ENCODE data around the gene VAV2. TPM values are rescaled to one million over a fixed set of nuclear protein-coding genes. Genes with fewer than 3 reads are reported as not detected.
"Not testable (repeated sequence)": the region's sequence is repeated elsewhere in the genome, so short reads cannot be mapped to it uniquely, and the experiment has no call there.

The VAV2 gene
- total RNA-seq, 1 donor from 2014 or later = 9.1 TPM

DNA sequence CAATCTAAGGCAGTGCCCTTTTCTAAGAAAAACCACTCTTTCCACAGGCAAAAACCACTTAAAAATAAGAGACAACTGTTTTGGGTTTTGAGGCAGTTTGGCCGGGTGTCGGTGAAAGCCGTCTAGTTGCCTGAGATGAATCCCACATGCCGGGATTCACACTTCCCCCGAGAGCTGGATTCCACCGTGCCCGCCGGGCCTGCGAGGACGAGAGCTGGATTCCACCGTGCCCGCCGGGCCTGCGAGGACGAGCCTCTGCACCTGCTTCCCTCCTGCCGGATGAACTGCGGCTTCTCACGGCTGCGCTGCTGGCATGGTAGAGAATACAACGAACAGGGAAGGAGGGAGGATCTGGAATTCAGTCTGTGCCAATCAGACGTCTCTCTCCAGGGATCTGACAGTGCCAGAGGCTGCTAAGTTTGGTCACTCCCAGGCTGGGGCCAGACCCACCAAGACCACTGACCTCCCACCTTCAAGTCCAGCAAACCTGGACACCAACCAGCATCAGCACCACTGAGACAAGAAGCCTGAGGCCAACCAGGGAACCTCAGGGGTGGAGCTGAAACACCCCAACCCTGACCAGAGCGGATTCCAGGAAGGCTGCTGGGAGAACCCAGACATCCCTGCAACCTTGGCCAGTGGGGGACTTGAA lies 23.0 kb downstream of the VAV2 start:
- ATAC-seq = no peak

DNA sequence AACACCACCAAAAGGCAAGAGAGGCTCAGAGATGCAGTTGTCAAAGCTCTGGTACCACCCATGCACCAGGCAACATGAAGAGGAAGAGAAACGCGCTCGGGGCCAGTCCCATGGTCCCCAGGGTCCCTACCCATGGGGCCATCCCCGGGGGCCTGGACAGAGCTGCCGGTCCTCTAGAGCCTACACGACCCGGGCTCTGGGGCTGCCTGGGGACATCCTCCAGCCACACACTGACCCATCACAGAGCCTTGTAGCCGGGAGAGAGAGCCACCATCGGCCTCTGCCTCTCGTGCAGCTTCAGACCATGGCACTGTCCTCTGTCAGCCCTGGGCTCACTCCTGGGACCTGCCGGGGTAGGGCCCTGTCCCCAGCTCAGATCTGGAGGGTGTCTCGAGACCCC lies 23.7 kb downstream of the VAV2 start:
- no peak for ATAC-seq

GRCh38 chr9:133967024-133967741 lies 24.9 kb downstream of the VAV2 start:
- ATAC-seq = no peak

GRCh38 chr9:133964463-133964862 lies 27.7 kb downstream of the VAV2 start:
- no peak for ATAC-seq

DNA sequence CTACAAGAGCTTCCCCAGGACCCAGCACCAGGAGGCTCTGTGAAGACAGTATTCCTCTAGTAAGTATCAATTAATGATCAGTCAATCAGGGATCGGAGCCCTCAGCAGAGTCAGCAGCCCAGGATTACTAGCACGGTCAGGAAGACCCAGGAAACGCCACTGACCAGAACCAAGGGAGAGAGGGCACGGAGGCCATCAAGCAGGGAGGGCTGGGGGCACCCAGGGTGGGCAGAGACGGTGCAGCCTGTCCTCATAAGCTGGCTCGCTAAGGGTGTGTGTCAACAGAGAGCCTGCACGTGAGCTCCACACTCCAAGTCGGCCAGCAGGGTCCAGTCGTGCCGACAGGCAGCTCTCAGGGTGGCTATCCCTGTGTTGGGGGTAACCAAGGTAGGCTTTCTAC lies 29.0 kb downstream of the VAV2 start:
- ATAC-seq = no peak

GRCh38 chr9:133962341-133962740 lies 29.8 kb downstream of the VAV2 start:
- no peak for ATAC-seq

GRCh38 chr9:133961226-133962165 lies 30.6 kb downstream of the VAV2 start:
- ATAC-seq = no peak

- ATAC-seq = peak; percentile 33
Measured at GRCh38 chr9:133960568-133961129, 31.5 kb downstream of the VAV2 start.

- no peak for ATAC-seq
Measured at GRCh38 chr9:133959966-133960567, 32.1 kb downstream of the VAV2 start.

DNA sequence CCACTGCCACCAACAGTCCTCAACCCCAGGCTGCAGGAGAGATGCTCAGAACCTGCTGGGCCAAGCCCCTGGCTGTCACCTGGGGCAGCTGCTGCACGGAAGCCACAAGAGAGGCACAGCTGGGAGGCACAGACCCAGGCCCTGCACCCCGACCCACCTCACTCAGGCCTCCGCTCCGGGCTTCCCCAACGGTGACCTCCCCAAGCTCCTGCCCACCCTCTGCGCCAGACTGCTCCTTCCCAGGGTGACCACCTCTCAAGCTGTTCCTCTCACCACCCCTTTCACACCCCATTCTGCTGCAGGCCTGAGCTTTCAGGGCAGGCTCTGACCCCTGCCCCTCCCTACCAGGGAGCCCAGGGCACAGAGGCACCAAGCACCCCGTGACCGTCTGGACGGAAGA lies 33.0 kb downstream of the VAV2 start:
- ATAC-seq = no peak

- ATAC-seq = peak; percentile 45
Measured at GRCh38 chr9:133958756-133959155, 33.4 kb downstream of the VAV2 start.

DNA sequence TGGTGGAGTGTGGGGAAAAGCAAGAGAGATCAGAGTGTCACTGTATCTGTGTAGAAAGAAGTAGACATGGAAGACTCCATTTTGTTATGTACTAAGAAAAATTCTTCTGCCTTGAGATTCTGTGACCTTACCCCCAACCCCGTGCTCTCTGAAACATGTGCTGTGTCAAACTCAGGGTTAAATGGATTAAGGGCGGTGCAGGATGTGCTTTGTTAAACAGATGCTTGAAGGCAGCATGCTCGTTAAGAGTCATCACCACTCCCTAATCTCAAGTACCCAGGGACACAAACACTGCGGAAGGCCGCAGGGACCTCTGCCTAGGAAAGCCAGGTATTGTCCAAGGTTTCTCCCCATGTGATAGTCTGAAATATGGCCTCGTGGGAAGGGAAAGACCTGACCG lies 34.4 kb downstream of the VAV2 start:
- ATAC-seq = not testable (repeated sequence)

DNA sequence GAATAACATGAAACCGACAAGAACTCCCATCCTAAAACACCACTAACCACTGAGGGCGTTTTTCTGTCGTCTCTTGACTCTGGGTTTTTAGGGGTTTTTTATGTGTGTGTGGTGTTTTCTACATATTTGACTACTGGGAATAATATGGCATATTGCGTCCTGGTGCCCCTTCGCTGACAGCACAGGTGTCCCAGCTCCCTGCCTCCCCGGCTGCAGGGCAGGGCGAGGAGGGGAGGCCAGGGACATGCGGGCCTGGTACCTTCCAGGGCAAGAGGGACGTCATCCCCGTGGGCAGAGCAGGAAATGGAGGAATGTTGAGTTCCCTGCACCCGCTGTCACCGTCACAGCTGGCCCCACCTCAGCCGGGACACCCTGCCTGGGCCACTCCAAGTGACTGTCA lies 34.8 kb downstream of the VAV2 start:
- no peak for ATAC-seq

- ATAC-seq = peak; percentile 17
Measured at GRCh38 chr9:133956520-133957076, 35.5 kb downstream of the VAV2 start.

GRCh38 chr9:133955821-133956411 lies 36.2 kb downstream of the VAV2 start:
- peak; percentile 10 for ATAC-seq

DNA sequence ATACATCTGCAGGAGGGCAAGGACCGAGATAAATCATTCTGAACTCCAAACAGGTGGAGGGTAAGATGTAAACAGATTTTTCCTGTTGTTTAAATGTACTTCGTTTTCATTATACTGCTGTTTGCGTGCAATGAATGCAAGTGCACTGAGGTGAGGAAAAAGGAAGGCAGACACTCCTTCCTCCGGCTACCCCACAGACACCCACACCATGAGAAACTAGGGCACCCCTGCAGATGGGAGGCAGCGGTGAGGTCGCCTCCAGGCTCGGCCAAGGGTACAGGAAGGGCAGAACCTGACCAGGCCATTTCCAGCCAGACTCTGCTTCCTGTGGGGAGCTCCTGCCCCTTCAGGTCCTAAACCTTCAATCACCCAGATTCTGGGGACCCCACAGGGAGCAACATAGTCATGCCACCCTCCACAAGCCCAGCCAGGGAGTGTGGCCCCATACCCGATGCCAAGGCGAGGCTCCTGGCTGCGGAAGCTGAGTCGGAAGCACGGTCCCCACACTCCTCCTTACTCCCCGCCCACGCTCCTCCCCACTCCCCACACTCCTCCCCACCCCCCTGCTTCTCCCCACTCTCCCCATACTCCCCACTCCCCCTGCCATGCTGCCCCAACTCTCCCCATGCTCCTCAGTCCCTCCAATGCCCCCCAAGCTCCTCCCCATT lies 37.1 kb downstream of the VAV2 start:
- no peak for ATAC-seq

- no peak for ATAC-seq
Measured at GRCh38 chr9:133953976-133954709, 38.0 kb downstream of the VAV2 start.

- no peak for ATAC-seq
Measured at GRCh38 chr9:133953621-133953975, 38.5 kb downstream of the VAV2 start.

DNA sequence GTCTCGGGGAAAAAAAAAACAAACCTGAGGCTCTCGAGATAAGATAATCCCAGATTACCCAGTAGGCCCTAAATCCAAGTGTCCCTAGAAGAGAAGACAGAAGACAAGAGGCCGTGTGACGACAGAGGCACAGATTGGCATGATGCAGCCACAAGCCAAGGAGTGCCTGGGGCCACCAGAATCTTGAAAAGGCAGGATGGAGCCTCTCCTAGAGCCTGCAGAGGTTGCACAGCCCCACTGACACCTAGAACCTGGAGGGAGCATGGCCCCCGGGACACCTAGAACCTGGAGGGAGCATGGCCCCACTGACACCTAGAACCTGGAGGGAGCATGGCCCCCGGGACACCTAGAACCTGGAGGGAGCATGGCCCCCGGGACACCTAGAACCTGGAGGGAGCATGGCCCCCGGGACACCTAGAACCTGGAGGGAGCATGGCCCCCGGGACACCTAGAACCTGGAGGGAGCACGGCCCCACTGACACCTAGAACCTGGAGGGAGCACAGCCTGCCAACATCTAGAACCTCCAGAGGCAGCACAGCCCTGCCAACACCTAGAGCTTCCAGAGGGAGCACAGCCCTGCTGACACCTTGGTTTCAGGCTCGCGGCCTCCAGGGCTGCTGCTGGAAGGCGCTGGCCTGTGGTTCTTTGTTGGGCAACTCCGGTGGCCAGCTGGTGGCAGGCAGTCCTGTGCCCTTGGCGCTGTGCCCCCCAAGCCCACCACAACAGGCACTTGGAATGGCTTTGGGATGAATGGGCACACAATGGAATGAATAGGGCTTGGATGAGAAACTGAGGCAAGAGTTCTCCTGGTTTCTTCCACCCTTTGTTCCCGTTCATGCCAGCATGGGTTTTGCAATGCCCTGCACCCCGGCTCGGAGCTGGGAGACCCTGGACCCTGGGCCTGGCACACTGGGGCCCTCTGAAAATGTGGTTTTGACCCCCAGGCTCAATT lies 39.2 kb downstream of the VAV2 start:
- no peak for ATAC-seq

Measured in esophagus mucosa (tissue), 1 donor.